ENCODE results near the gene ATP8B2. TPM values are rescaled to one million over a fixed set of nuclear protein-coding genes. Genes with fewer than 3 reads are reported as not detected.
A peak's percentile ranks its signal among the peaks of the same experiment; 100 is the strongest.

Gene ATP8B2
- total and polyA plus RNA-seq, 10 of the 15 experiments (the other 5 are each of a cell fraction or from before 2014, with no cell fraction given), result 0.44 to 61.8 (median 15.0) TPM

DNA sequence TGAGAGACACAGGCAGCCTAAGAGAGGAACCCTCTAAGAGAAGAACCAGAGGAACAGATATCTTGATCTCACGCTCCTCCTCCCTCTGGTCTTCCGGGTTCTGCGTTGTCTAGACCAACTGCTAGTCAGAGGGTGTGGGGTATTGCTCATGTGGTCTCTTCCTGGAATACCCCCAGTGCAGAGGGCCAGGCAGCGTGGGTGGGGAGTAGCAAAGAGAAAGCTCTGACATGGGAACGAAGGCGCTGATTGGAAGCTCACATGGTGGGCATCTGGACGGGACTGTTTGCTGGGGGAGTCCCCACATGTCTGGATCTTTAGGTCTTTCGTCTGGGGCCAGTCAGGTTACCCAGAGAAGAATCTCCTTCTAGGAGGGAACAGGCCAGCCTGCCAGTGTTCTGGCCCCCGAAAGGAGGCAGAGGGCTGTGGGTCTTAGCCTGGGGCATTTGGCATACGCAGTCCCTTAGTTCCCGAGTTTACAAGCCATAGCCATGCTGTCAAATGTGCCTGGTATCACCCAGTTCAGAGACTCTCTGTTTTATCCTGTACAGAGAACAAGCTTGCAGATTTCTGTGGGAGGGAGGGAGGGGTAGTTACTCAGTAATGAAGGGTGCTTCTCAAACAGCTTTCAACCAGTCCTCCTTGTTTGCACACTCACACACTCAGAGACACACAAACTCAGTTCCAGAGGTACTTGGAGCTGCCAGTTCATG is 61.5 kb downstream of the ATP8B2 start (continued):
- TF ChIP-seq, protein P1, sequence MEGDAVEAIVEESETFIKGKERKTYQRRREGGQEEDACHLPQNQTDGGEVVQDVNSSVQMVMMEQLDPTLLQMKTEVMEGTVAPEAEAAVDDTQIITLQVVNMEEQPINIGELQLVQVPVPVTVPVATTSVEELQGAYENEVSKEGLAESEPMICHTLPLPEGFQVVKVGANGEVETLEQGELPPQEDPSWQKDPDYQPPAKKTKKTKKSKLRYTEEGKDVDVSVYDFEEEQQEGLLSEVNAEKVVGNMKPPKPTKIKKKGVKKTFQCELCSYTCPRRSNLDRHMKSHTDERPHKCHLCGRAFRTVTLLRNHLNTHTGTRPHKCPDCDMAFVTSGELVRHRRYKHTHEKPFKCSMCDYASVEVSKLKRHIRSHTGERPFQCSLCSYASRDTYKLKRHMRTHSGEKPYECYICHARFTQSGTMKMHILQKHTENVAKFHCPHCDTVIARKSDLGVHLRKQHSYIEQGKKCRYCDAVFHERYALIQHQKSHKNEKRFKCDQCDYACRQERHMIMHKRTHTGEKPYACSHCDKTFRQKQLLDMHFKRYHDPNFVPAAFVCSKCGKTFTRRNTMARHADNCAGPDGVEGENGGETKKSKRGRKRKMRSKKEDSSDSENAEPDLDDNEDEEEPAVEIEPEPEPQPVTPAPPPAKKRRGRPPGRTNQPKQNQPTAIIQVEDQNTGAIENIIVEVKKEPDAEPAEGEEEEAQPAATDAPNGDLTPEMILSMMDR (IDR thresholded peaks at IDR 0.05 in 2 of 3, conservative IDR thresholded peaks at IDR 0.05 in 1 of 3; ENCODE audit: control insufficient read depth in 2 of 3, extremely low read depth in 1 of 3, insufficient read depth in 1 of 3, low read depth in 3 of 3, low read length in 3 of 3), result no peak
- TF ChIP-seq KDM1A (IDR thresholded peaks at IDR 0.05; ENCODE audit: borderline replicate concordance), result no peak
- peak; percentile 31; the same call in 1 of the 2 replicates for TF ChIP-seq DPF2 (IDR thresholded peaks at IDR 0.05)
- no peak for TF ChIP-seq ZNF217 (IDR thresholded peaks at IDR 0.05)
- TF ChIP-seq, protein P2, sequence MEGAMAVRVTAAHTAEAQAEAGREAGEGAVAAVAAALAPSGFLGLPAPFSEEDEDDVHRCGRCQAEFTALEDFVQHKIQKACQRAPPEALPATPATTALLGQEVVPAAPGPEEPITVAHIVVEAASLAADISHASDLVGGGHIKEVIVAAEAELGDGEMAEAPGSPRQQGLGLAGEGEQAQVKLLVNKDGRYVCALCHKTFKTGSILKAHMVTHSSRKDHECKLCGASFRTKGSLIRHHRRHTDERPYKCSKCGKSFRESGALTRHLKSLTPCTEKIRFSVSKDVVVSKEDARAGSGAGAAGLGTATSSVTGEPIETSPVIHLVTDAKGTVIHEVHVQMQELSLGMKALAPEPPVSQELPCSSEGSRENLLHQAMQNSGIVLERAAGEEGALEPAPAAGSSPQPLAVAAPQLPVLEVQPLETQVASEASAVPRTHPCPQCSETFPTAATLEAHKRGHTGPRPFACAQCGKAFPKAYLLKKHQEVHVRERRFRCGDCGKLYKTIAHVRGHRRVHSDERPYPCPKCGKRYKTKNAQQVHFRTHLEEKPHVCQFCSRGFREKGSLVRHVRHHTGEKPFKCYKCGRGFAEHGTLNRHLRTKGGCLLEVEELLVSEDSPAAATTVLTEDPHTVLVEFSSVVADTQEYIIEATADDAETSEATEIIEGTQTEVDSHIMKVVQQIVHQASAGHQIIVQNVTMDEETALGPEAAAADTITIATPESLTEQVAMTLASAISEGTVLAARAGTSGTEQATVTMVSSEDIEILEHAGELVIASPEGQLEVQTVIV (IDR thresholded peaks at IDR 0.05; ENCODE audit: borderline replicate concordance, partially characterized antibody), result peak; percentile 76
- TF ChIP-seq IKZF1 (conservative IDR thresholded peaks at IDR 0.05), result peak; percentile 84
- TF ChIP-seq MEF2B (IDR thresholded peaks at IDR 0.05; ENCODE audit: partially characterized antibody, poor library complexity, severe bottlenecking), result no peak
- TF ChIP-seq, protein P3, sequence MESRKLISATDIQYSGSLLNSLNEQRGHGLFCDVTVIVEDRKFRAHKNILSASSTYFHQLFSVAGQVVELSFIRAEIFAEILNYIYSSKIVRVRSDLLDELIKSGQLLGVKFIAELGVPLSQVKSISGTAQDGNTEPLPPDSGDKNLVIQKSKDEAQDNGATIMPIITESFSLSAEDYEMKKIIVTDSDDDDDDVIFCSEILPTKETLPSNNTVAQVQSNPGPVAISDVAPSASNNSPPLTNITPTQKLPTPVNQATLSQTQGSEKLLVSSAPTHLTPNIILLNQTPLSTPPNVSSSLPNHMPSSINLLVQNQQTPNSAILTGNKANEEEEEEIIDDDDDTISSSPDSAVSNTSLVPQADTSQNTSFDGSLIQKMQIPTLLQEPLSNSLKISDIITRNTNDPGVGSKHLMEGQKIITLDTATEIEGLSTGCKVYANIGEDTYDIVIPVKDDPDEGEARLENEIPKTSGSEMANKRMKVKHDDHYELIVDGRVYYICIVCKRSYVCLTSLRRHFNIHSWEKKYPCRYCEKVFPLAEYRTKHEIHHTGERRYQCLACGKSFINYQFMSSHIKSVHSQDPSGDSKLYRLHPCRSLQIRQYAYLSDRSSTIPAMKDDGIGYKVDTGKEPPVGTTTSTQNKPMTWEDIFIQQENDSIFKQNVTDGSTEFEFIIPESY (IDR thresholded peaks at IDR 0.05), result no peak
- no peak for TF ChIP-seq YBX1 (IDR thresholded peaks at IDR 0.05)
- TF ChIP-seq, protein P4, sequence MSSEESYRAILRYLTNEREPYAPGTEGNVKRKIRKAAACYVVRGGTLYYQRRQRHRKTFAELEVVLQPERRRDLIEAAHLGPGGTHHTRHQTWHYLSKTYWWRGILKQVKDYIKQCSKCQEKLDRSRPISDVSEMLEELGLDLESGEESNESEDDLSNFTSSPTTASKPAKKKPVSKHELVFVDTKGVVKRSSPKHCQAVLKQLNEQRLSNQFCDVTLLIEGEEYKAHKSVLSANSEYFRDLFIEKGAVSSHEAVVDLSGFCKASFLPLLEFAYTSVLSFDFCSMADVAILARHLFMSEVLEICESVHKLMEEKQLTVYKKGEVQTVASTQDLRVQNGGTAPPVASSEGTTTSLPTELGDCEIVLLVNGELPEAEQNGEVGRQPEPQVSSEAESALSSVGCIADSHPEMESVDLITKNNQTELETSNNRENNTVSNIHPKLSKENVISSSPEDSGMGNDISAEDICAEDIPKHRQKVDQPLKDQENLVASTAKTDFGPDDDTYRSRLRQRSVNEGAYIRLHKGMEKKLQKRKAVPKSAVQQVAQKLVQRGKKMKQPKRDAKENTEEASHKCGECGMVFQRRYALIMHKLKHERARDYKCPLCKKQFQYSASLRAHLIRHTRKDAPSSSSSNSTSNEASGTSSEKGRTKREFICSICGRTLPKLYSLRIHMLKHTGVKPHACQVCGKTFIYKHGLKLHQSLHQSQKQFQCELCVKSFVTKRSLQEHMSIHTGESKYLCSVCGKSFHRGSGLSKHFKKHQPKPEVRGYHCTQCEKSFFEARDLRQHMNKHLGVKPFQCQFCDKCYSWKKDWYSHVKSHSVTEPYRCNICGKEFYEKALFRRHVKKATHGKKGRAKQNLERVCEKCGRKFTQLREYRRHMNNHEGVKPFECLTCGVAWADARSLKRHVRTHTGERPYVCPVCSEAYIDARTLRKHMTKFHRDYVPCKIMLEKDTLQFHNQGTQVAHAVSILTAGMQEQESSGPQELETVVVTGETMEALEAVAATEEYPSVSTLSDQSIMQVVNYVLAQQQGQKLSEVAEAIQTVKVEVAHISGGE (CRISPR knock-in tag; IDR thresholded peaks at IDR 0.05), result no peak
- TF ChIP-seq TARDBP (IDR thresholded peaks at IDR 0.05; ENCODE audit: borderline replicate concordance), result no peak
- TF ChIP-seq SIN3A (IDR thresholded peaks at IDR 0.05; ENCODE audit: low read depth, low read length), result no peak
- no peak for TF ChIP-seq FOXK2 (IDR thresholded peaks at IDR 0.05)
- TF ChIP-seq RAD51 (IDR thresholded peaks at IDR 0.05), result peak; percentile 76; the same call in 1 of the 2 replicates
- no peak for TF ChIP-seq SUPT20H (IDR thresholded peaks at IDR 0.05; ENCODE audit: borderline replicate concordance, control insufficient read depth, low read depth, low read length)
- TF ChIP-seq, protein P5, sequence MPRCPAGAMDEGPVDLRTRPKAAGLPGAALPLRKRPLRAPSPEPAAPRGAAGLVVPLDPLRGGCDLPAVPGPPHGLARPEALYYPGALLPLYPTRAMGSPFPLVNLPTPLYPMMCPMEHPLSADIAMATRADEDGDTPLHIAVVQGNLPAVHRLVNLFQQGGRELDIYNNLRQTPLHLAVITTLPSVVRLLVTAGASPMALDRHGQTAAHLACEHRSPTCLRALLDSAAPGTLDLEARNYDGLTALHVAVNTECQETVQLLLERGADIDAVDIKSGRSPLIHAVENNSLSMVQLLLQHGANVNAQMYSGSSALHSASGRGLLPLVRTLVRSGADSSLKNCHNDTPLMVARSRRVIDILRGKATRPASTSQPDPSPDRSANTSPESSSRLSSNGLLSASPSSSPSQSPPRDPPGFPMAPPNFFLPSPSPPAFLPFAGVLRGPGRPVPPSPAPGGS (IDR thresholded peaks at IDR 0.05; ENCODE audit: borderline replicate concordance, insufficient read depth, low read depth, low read length, poor library complexity, severe bottlenecking), result no peak
- TF ChIP-seq HDGF (IDR thresholded peaks at IDR 0.05), result no peak
- no peak for TF ChIP-seq SREBF2 (IDR thresholded peaks at IDR 0.05; ENCODE audit: low read length)
- no peak for TF ChIP-seq SMARCA5 (IDR thresholded peaks at IDR 0.05)
